Uterus (tissue), 4 donors: ENCODE measurements around the gene GOLT1A. TPM values are rescaled to one million over a fixed set of nuclear protein-coding genes. Genes with fewer than 3 reads are reported as not detected.

Experiments used
- DNase-seq, 2 donors: peaks; one replicate each; pipeline ENCODE4 v3.0.0-alpha.2; 2019 to 2020
- H3K27ac ChIP-seq, 2 donors: fragments of 200-600 bp; sonication (generic); 1 replicate in 1 of 2; 2 replicates in 1 of 2; pipeline ENCODE4 v1.5.1; 2016 to 2018
- H3K27me3 ChIP-seq, 2 donors: fragments of 200-600 bp; sonication (generic); one replicate each; pipeline ENCODE4 v1.5.1; 2018 to 2019; ENCODE audit warnings: control low read depth in 1 of 2
- H3K36me3 ChIP-seq, 2 donors: fragments of 200-600 bp; sonication (generic); one replicate each; pipeline ENCODE4 v1.5.1; 2019; ENCODE audit warnings: control low read depth in 1 of 2
- H3K4me1 ChIP-seq, 2 donors: fragments of 200-600 bp; sonication (generic); one replicate each; pipeline ENCODE4 v1.5.1; 2018 to 2019; ENCODE audit warnings: control low read depth in 1 of 2
- H3K4me3 ChIP-seq, 2 donors: fragments of 200-600 bp; sonication (generic); 1 replicate in 1 of 2; 2 replicates in 1 of 2; pipeline ENCODE4 v1.5.1; 2018 to 2019; ENCODE audit warnings: mild to moderate bottlenecking in 1 of 2
- H3K9me3 ChIP-seq, 2 donors: fragments of 200-600 bp; sonication (generic); one replicate each; pipeline ENCODE4 v1.5.1; 2019; ENCODE audit warnings: control low read depth in 1 of 2
- CTCF ChIP-seq, 4 experiments: fragments of 200-600 bp in 2 of 4; fragments of 450-650 bp in 2 of 4; sonication (generic) in 2 of 4; IDR thresholded peaks; one replicate each; pipeline ENCODE4 v1.5.1; 2016 to 2019; ENCODE audit warnings: antibody characterized with exemption in 4 of 4, mild to moderate bottlenecking in 2 of 4, moderate library complexity in 1 of 4
- POLR2A ChIP-seq, 2 donors: fragments of 450-650 bp; IDR thresholded peaks; one replicate each; pipeline ENCODE4 v1.6.1; 2016; ENCODE audit warnings: antibody characterized with exemption in 2 of 2, mild to moderate bottlenecking in 1 of 2, moderate library complexity in 1 of 2
- intact Hi-C: fragments of 100-400 bp; cut with DNase I; formaldehyde crosslinking; loops from one replicate; pipeline ENCODE4 v1.15.1; 2023; ENCODE audit warnings: low total_unique reads
- total RNA-seq, 4 donors: library from RNA; depleted of rRNA in 3 of 4; stranded (reverse); fragments of >200 nt in 3 of 4; gene quantifications; one replicate each; pipeline versions ENCODE4 v1.1.0 to v1.2.4, GENCODE V29; 2014 to 2023
- donor health status: DM: yes; HTN: yes; CAD: no.

Gene GOLT1A
- total RNA-seq, 4 donors from 2014 or later = 0.52 TPM; not detected in 3

GRCh38 chr1:204222006-204222763, 8.4 kb upstream of the GOLT1A start:
- TF ChIP-seq CTCF (IDR thresholded peaks at IDR 0.05) = no peak
- no peak for TF ChIP-seq POLR2A (IDR thresholded peaks at IDR 0.05)
- no peak for DNase-seq

GRCh38 chr1:204221271-204221670, 7.5 kb upstream of the GOLT1A start:
- Histone ChIP-seq H3K4me1 (no peaks in the 10 kb centered on the region), H3K27ac (no peak overlapping the region), H3K9me3 (no peaks in the 10 kb centered on the region), H3K36me3 (no peaks in the 10 kb centered on the region), H3K27me3 (no peaks in the 10 kb centered on the region), H3K4me3 (no peak overlapping the region)
- TF ChIP-seq CTCF (IDR thresholded peaks at IDR 0.05) = no peak
- no peak for TF ChIP-seq POLR2A (IDR thresholded peaks at IDR 0.05)
- DNase-seq = no peak
- intact Hi-C loops = no loop called here

More at GRCh38 chr1:204222006-204222763, 8.4 kb upstream of the GOLT1A start:
- H3K36me3 ChIP-seq = no peaks in the 10 kb centered on the region
- no peak overlapping the region for H3K4me3 ChIP-seq
- intact Hi-C loops = no loop called here
- no peaks in the 10 kb centered on the region for H3K9me3 ChIP-seq
- H3K4me1 ChIP-seq = no peaks in the 10 kb centered on the region
- no peak overlapping the region for H3K27ac ChIP-seq
- no peaks in the 10 kb centered on the region for H3K27me3 ChIP-seq

GRCh38 chr1:204219971-204220616, 6.3 kb upstream of the GOLT1A start:
- Histone ChIP-seq H3K4me1 (no peaks in the 10 kb centered on the region), H3K27me3 (no peaks in the 10 kb centered on the region), H3K4me3 (no peak overlapping the region), H3K9me3 (no peaks in the 10 kb centered on the region), H3K36me3 (no peaks in the 10 kb centered on the region), H3K27ac (no peak overlapping the region)
- intact Hi-C loops = no loop called here
- TF ChIP-seq CTCF (IDR thresholded peaks at IDR 0.05) = no peak
- TF ChIP-seq POLR2A (IDR thresholded peaks at IDR 0.05) = no peak
- no peak for DNase-seq

GRCh38 chr1:204218552-204218951, 4.8 kb upstream of the GOLT1A start:
- no peaks in the 10 kb centered on the region for H3K36me3 ChIP-seq
- no peak for DNase-seq
- intact Hi-C loops = no loop called here

More at GRCh38 chr1:204218552-204218951, 4.8 kb upstream of the GOLT1A start:
- TF ChIP-seq CTCF (IDR thresholded peaks at IDR 0.05) (no peak), POLR2A (IDR thresholded peaks at IDR 0.05) (no peak)
- H3K9me3 ChIP-seq = no peaks in the 10 kb centered on the region
- no peaks in the 10 kb centered on the region for H3K4me1 ChIP-seq
- no peak overlapping the region for H3K27ac ChIP-seq
- H3K27me3 ChIP-seq = no peaks in the 10 kb centered on the region
- H3K4me3 ChIP-seq = no peak overlapping the region
